DND-41 (cell line): Measurements from ENCODE around the gene KHDC1.

Experiments used
- CTCF ChIP-seq: IDR thresholded peaks from 2 replicates; pipeline ENCODE4 v1.5.1; 2012; ENCODE audit warnings: borderline replicate concordance, low read length, moderate library complexity, mild to moderate bottlenecking; ENCODE audit not compliant: poor library complexity, severe bottlenecking; ENCODE audit errors: extremely low read depth
- EZH2 ChIP-seq: IDR thresholded peaks from 3 replicates; pipeline ENCODE4 v1.6.1; 2012; ENCODE audit warnings: borderline replicate concordance, low read depth, mild to moderate bottlenecking, moderate library complexity, low read length, inconsistent platforms; ENCODE audit not compliant: severe bottlenecking

GRCh38 chr6:73204252-73204651 is 58.7 kb downstream of the KHDC1 start:
- no peak for TF ChIP-seq CTCF
- TF ChIP-seq EZH2, result no peak
